CD4-positive, alpha-beta T cell treated with Interleukin-10 for 1 hour (primary cell): Measurements from ENCODE around the gene EHBP1.

Source experiments
- DNase-seq: peaks from one replicate; pipeline ENCODE4 v3.0.0-alpha.2; 2020

The EHBP1 gene

GRCh38 chr2:62895632-62896009 lies 190.1 kb downstream of the EHBP1 start:
- DNase-seq: no peak

- no peak for DNase-seq
Measured at GRCh38 chr2:62897187-62897827, 191.8 kb downstream of the EHBP1 start.

- no peak for DNase-seq
Measured at GRCh38 chr2:62904344-62904743, 198.8 kb downstream of the EHBP1 start.

- no peak for DNase-seq
Measured at GRCh38 chr2:62908145-62908544, 202.6 kb downstream of the EHBP1 start.

- DNase-seq: no peak
Measured at GRCh38 chr2:62913311-62913710, 207.8 kb downstream of the EHBP1 start.

- DNase-seq: no peak
Measured at GRCh38 chr2:62919041-62919440, 213.5 kb downstream of the EHBP1 start.

GRCh38 chr2:62920070-62920469 lies 214.6 kb downstream of the EHBP1 start:
- DNase-seq: no peak

- DNase-seq: no peak
Measured at GRCh38 chr2:62923242-62923641, 217.7 kb downstream of the EHBP1 start.

- DNase-seq: no peak
Measured at GRCh38 chr2:62923881-62924280, 218.4 kb downstream of the EHBP1 start.

GRCh38 chr2:62928015-62928414 lies 222.5 kb downstream of the EHBP1 start:
- no peak for DNase-seq

- DNase-seq: no peak
Measured at GRCh38 chr2:62931536-62931935, 226.0 kb downstream of the EHBP1 start.

- no peak for DNase-seq
Measured at GRCh38 chr2:62933398-62933917, 227.9 kb downstream of the EHBP1 start.

- no peak for DNase-seq
Measured at GRCh38 chr2:62934517-62934916, 229.0 kb downstream of the EHBP1 start.

GRCh38 chr2:62938126-62938525 lies 232.6 kb downstream of the EHBP1 start:
- no peak for DNase-seq

- DNase-seq: no peak
Measured at GRCh38 chr2:62939735-62940491, 234.4 kb downstream of the EHBP1 start.

GRCh38 chr2:62940697-62941096 lies 235.2 kb downstream of the EHBP1 start:
- no peak for DNase-seq

GRCh38 chr2:62941413-62941812 lies 235.9 kb downstream of the EHBP1 start:
- no peak for DNase-seq

- DNase-seq: no peak
Measured at GRCh38 chr2:62944362-62944761, 238.8 kb downstream of the EHBP1 start.

- no peak for DNase-seq
Measured at GRCh38 chr2:62947403-62947802, 241.9 kb downstream of the EHBP1 start.

- no peak for DNase-seq
Measured at GRCh38 chr2:62956651-62957050, 251.1 kb downstream of the EHBP1 start.

GRCh38 chr2:62958206-62958605 lies 252.7 kb downstream of the EHBP1 start:
- no peak for DNase-seq

- DNase-seq: no peak
Measured at GRCh38 chr2:62964050-62964449, 258.5 kb downstream of the EHBP1 start.

GRCh38 chr2:62964671-62965070 lies 259.2 kb downstream of the EHBP1 start:
- no peak for DNase-seq

- no peak for DNase-seq
Measured at GRCh38 chr2:62966991-62967390, 261.5 kb downstream of the EHBP1 start.

GRCh38 chr2:62968168-62968567 lies 262.7 kb downstream of the EHBP1 start:
- no peak for DNase-seq
